ENCODE results near the gene MARCHF6. TPM values are rescaled to one million over a fixed set of nuclear protein-coding genes. Genes with fewer than 3 reads are reported as not detected.

Gene MARCHF6
- total and polyA plus RNA-seq, 12 donors, result 30.4 to 210 (median 185) TPM

DNA sequence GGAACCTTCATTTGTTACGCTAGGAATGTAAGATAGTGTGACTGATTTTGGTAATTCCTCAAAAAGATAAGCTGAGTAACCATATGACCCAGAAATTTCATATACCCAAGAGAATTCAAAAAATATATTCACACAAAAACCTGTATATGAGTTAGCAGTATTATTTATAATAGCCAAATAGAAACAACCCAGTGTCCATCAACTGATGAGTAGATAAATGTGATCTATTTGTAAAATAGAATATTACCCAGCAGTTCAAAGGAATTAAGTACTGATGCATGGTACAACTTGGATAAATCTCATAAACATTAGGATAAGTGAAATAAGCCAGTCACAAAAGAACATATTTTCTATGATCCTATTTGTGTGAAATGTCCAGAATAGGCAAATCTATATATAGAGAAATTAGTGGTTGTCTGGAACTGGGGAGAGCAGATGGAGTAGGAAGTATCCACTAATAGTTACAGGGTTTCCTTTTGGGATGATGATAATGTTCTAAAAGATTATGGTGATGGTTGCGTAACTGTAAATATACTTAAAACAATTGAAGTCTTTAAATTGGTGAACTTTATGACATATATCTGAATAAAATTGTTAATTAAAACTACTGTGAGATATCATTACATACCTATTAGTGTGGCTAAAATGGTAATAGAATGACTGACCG is 10.2 kb downstream of the MARCHF6 start:
- DNase-seq (no peak), ATAC-seq (no peak)
- intact Hi-C loops (cut with DNase I), result loop anchor here in 1 of 10 donors (5.0 kb wide), 1 partner anchor 81 kb away; no protein-coding TSS in a partner anchor
- Histone ChIP-seq H3K4me3 (no peak overlapping the region), H3K36me3 (peaks cover 0 to 9% (median 0%) of the 10 kb centered on the region in 9 donors), H3K27me3 (no peaks in the 10 kb centered on the region), H3K9me3 (no peaks in the 10 kb centered on the region), H3K4me1 (peaks cover 5 to 85% (median 55%) of the 10 kb centered on the region in 9 donors), H3K27ac (no peak overlapping the region)
- WGBS, 2 donors, result 85 to 92% methylated on average over 3 of the region's 3 CpGs
- TF ChIP-seq, protein P1, sequence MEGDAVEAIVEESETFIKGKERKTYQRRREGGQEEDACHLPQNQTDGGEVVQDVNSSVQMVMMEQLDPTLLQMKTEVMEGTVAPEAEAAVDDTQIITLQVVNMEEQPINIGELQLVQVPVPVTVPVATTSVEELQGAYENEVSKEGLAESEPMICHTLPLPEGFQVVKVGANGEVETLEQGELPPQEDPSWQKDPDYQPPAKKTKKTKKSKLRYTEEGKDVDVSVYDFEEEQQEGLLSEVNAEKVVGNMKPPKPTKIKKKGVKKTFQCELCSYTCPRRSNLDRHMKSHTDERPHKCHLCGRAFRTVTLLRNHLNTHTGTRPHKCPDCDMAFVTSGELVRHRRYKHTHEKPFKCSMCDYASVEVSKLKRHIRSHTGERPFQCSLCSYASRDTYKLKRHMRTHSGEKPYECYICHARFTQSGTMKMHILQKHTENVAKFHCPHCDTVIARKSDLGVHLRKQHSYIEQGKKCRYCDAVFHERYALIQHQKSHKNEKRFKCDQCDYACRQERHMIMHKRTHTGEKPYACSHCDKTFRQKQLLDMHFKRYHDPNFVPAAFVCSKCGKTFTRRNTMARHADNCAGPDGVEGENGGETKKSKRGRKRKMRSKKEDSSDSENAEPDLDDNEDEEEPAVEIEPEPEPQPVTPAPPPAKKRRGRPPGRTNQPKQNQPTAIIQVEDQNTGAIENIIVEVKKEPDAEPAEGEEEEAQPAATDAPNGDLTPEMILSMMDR (IDR thresholded peaks at IDR 0.05), result no peak

DNA sequence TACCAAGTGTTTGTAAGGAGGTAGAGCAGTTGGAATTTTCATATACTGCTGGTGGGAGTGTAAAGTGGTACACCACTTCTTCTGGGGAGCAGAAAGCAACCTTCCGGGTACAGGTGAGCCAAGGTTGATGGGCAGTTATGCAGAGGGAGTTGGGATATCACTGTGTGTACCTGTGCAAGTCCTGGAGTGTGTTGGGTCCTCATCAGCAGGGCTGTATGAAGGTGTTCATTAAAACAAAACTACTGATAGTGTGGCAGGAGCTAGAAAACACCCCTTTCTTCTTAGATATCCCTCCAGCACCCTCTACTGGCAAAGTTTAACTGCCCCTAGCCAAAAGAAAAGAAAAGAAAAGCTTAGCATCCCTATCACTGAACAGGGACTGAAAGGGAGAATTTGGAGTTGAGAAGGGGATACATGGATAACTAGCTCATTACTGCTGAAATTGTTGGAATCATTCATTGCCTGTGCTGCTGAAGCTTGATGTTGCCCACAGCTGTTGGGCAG is 10.7 kb downstream of the MARCHF6 start:
- intact Hi-C loops (cut with DNase I), result loop anchor here in 1 of 10 donors (5.0 kb wide), 1 partner anchor 82 kb away; no protein-coding TSS in a partner anchor
- Histone ChIP-seq H3K4me3 (no peak overlapping the region), H3K36me3 (peaks cover 0 to 9% (median 0%) of the 10 kb centered on the region in 9 donors), H3K9me3 (no peaks in the 10 kb centered on the region), H3K4me1 (peaks cover 5 to 85% (median 56%) of the 10 kb centered on the region in 9 donors), H3K27me3 (no peaks in the 10 kb centered on the region), H3K27ac (no peak overlapping the region)
- WGBS, 2 donors, result 96 to 100% methylated on average over 1 of the region's 1 CpG
- DNase-seq (no peak), ATAC-seq (peak in 1 of 8 donors; percentile 13)
- TF ChIP-seq, protein P1 (IDR thresholded peaks at IDR 0.05), result peak in 2 of 9 donors; percentile 18 to 27

DNA sequence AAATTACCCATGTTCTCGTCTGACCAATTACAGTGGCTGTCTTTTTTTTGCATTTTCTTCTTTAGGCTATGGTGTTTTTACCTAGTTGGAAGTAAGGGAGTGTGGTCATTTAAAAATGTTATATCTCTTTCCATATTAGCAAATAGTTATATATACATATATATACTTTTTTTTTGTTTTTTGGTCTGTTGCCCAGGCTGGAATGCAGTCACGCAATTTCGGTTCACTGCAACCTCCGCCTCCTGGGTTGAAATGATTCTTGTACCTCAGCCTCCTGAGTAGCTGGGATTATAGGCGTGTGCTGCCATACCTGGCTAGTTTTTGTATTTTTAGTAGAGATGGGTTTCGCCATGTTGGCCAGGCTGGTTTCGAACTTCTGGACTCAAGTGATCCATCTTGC is 12.3 kb downstream of the MARCHF6 start:
- peaks cover 0 to 9% (median 0%) of the 10 kb centered on the region in 9 donors for H3K36me3 ChIP-seq
- H3K9me3 ChIP-seq, result no peaks in the 10 kb centered on the region
- intact Hi-C loops (cut with DNase I), result no loop called here
- no peak overlapping the region for H3K4me3 ChIP-seq
- TF ChIP-seq, protein P1 (IDR thresholded peaks at IDR 0.05), result no peak
- H3K4me1 ChIP-seq, result peaks cover 5 to 89% (median 58%) of the 10 kb centered on the region in 9 donors
- 73 to 83% methylated on average over 7 of the region's 7 CpGs for WGBS, 2 donors
- ATAC-seq, result no peak
- no peaks in the 10 kb centered on the region for H3K27me3 ChIP-seq
- DNase-seq, result no peak
- H3K27ac ChIP-seq, result peak overlapping the region in 2 of 10 donors; percentile 4 to 49

DNA sequence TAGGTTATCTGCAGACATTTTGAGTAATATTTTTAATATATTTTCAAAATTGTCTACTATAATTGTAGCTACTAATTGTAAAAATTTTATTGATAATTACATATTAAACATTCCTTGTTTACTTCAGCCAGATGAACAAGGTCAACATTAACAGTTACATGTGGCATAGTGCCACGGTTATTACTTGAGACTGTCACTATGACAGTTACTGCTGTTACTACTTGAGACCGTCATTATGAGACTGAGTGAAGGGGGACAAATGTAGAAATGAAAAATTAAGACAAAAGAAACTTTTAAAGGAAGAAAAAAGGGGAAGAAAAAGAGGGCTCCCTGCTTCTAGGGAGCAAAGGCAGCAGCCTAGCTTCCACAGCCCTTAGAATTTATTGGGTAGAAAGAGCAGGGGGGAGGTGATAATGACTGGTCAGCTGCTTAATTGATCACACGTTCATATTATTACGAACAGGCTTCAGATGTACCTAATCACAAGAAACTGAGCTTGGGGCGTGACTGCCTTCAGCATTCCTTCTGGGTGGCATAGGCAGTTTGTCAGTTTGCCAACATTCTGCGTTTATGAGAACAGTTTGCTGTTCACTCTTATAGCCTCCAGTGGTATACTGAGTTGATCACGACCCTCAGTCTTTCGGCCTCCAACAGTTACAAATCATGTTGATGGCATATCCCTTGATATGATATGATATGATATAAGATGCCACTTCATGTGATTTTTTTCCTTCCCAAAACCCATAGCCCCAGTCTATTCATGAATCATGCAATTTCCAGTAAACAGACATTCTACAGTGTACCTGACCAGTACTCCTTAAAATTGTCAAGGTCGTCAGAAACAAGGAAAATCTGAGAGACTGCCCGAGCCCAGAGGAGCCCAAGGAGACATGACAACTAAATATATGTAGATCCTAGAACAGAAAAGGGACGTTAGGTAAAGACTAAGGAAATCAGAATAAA is 13.1 kb downstream of the MARCHF6 start:
- intact Hi-C loops (cut with DNase I), result no loop called here
- H3K9me3 ChIP-seq, result no peaks in the 10 kb centered on the region
- whole genome bisulfite sequencing, 2 donors, result 31 to 39% methylated on average over 11 of the region's 11 CpGs
- H3K4me1 ChIP-seq, result peaks cover 5 to 90% (median 64%) of the 10 kb centered on the region in 9 donors
- TF ChIP-seq, protein P1 (IDR thresholded peaks at IDR 0.05), result no peak
- no peaks in the 10 kb centered on the region for H3K27me3 ChIP-seq
- DNase-seq (no peak), ATAC-seq (peak in 4 of 8 donors; percentile 27 to 56 (median 50))
- H3K36me3 ChIP-seq, result peaks cover 0 to 9% (median 0%) of the 10 kb centered on the region in 9 donors
- peak overlapping the region in 6 of 10 donors; percentile 3 to 54 (median 40) for H3K27ac ChIP-seq
- no peak overlapping the region for H3K4me3 ChIP-seq

Measured in heart right ventricle (tissue), 16 donors.